GM12878 (cell line): ENCODE data around the gene SYN1. TPM values are rescaled to one million over a fixed set of nuclear protein-coding genes. Genes with fewer than 3 reads are reported as not detected.
A peak's percentile ranks its signal among the peaks of the same experiment; 100 is the strongest.

Experiments
- ATF2 ChIP-seq: IDR thresholded peaks from 2 replicates; pipeline ENCODE4 v1.6.1; 2012; ENCODE audit warnings: low read length, inconsistent platforms
- BACH1 ChIP-seq: fragments of 450-650 bp; IDR thresholded peaks from 2 replicates; pipeline ENCODE4 v1.6.1; 2017; ENCODE audit warnings: mild to moderate bottlenecking, borderline replicate concordance
- CEBPB ChIP-seq, 2 experiments: fragments of 150-350 bp in 1 of 2; IDR thresholded peaks; 2 replicates each; pipeline ENCODE4 v1.6.1; 2012 to 2014; ENCODE audit warnings: low read depth in 2 of 2, low read length in 2 of 2, borderline replicate concordance in 1 of 2, inconsistent platforms in 1 of 2
- CHD4 ChIP-seq: fragments of 200-600 bp; sonication (generic); IDR thresholded peaks from 2 replicates; pipeline ENCODE4 v1.6.1; 2016; ENCODE audit warnings: mild to moderate bottlenecking
- E2F4 ChIP-seq: IDR thresholded peaks from 2 replicates; pipeline ENCODE4 v1.6.1; 2012; ENCODE audit warnings: low read depth, low read length, improper control_type of control experiment
- EGR1 ChIP-seq, 2 experiments: IDR thresholded peaks; 1 replicate in 1 of 2; 2 replicates in 1 of 2; pipeline ENCODE4 v1.6.1; 2011 to 2012; ENCODE audit warnings: low read depth in 2 of 2, low read length in 2 of 2, borderline replicate concordance in 1 of 2, mild to moderate bottlenecking in 1 of 2, moderate library complexity in 1 of 2
- HCFC1 ChIP-seq: fragments of 150-350 bp; IDR thresholded peaks from 2 replicates; pipeline ENCODE4 v1.6.1; 2014; ENCODE audit warnings: low read length
- HDAC2 ChIP-seq: fragments of 200-600 bp; sonication (generic); IDR thresholded peaks from 2 replicates; pipeline ENCODE4 v1.6.1; 2017
- KAT2A ChIP-seq: conservative IDR thresholded peaks from 2 replicates; pipeline ENCODE4 v1.6.1; 2011; ENCODE audit warnings: low read depth, low read length; ENCODE audit not compliant: control insufficient read depth
- MYC ChIP-seq: IDR thresholded peaks from 2 replicates; pipeline ENCODE4 v1.6.1; 2011; ENCODE audit warnings: mild to moderate bottlenecking, low read length, moderate library complexity, inconsistent platforms; ENCODE audit not compliant: insufficient read depth, insufficient replicate concordance, insufficient read length, severe bottlenecking
- PKNOX1 ChIP-seq: fragments of 450-650 bp; IDR thresholded peaks from 2 replicates; pipeline ENCODE4 v1.6.1; 2016; ENCODE audit warnings: mild to moderate bottlenecking
- PRDM15 ChIP-seq: fragments of 450-650 bp; formaldehyde crosslinking; IDR thresholded peaks from 2 replicates; pipeline ENCODE4 v1.4.0; 2020; ENCODE audit warnings: mild to moderate bottlenecking, moderate library complexity
- RAD51 ChIP-seq: fragments of 450-650 bp; IDR thresholded peaks from 2 replicates; pipeline ENCODE4 v1.6.1; 2016; ENCODE audit warnings: moderate library complexity, mild to moderate bottlenecking, inconsistent platforms
- RUNX3 ChIP-seq: IDR thresholded peaks from 2 replicates; pipeline ENCODE4 v1.6.1; 2012; ENCODE audit warnings: low read length, inconsistent platforms
- SMAD1 ChIP-seq: fragments of 450-650 bp; IDR thresholded peaks from 2 replicates; pipeline ENCODE4 v1.6.1; 2018; ENCODE audit warnings: mild to moderate bottlenecking, low read depth; ENCODE audit not compliant: partially characterized antibody
- SRF ChIP-seq, 2 experiments: IDR thresholded peaks; 2 replicates each; pipeline ENCODE4 v1.6.1; 2011; ENCODE audit warnings: low read depth in 2 of 2, low read length in 2 of 2, mild to moderate bottlenecking in 1 of 2, moderate library complexity in 1 of 2
- TARDBP ChIP-seq: IDR thresholded peaks from 2 replicates; pipeline ENCODE4 v1.6.1; 2016; ENCODE audit warnings: borderline replicate concordance
- ZNF384 ChIP-seq: IDR thresholded peaks from 2 replicates; pipeline ENCODE4 v1.6.1; 2012; ENCODE audit warnings: low read depth, mild to moderate bottlenecking, low read length, improper control_type of control experiment, borderline replicate concordance
- polyA plus RNA-seq, 11 experiments: library from polyadenylated mRNA; depleted of rRNA in 4 of 11; unstranded in 6 of 11; stranded (reverse) in 5 of 11; fragments of >200 nt; fragmentation: Nextera tagmentation in 4 of 11; fragmentation: Illumina TruSeq in 1 of 11; extraction: Ambion mirVana in 4 of 11; extraction: Trizol in 1 of 11; gene quantifications; 1 replicate in 1 of 11; 2 replicates in 10 of 11; pipeline versions ENCODE4 v1.2.1 to v1.2.3, GENCODE V29; 2011 to 2016; ENCODE audit warnings: inconsistent platforms in 2 of 11, missing spikeins in 2 of 11, low read depth in 1 of 11
- total RNA-seq, 4 experiments: library from RNA; depleted of rRNA in 3 of 4; stranded (reverse); fragments of >200 nt in 3 of 4; fragmentation: Illumina TruSeq in 1 of 4; extraction: Trizol in 1 of 4; gene quantifications; 2 replicates each; pipeline versions ENCODE4 v1.2.1 to v1.2.3, GENCODE V29; 2013 to 2021
- TF ChIP-seq, protein P1 (sequence below): fragments of 150-350 bp; IDR thresholded peaks from 2 replicates; pipeline ENCODE4 v1.6.1; 2016; ENCODE audit warnings: low read depth, low read length

Gene SYN1
- total and polyA plus RNA-seq, 10 of the 15 experiments (the other 5 are each of a cell fraction or from before 2014, with no cell fraction given): 0.09 to 0.57 (median 0.16) TPM; not detected in 3

GRCh38 chrX:47658684-47659420 lies 39.2 kb upstream of the SYN1 start, which contains the start of gene UXT (continued):
- TF ChIP-seq RUNX3 (peak; percentile 53), PKNOX1 (peak; percentile 97), ATF2 (peak; percentile 55; the same call in 1 of the 2 replicates), CEBPB (IDR thresholded peaks at IDR 0.05; ENCODE audit: borderline replicate concordance in 1 of 2, low read depth in 2 of 2, low read length in 2 of 2) (no peak), PRDM15 (CRISPR knock-in tag) (no peak), EGR1 (IDR thresholded peaks at IDR 0.05; ENCODE audit: borderline replicate concordance in 1 of 2, low read depth in 2 of 2, low read length in 2 of 2) (no peak), E2F4 (0 out of 2 replicates have a peak, but pooled peaks have one; percentile 57), HDAC2 (no peak), ZNF384 (no peak), MYC (peak; percentile 24), HCFC1 (peak; percentile 49), BACH1 (no peak), SMAD1 (no peak), CHD4 (no peak), RAD51 (no peak), TARDBP (no peak), KAT2A (no peak), SRF (IDR thresholded peaks at IDR 0.05; ENCODE audit: low read depth in 2 of 2, low read length in 2 of 2) (0 out of 4 replicates have a peak, but pooled peaks of 1 of the 2 experiments have one; percentile 19)
- TF ChIP-seq, protein P1, sequence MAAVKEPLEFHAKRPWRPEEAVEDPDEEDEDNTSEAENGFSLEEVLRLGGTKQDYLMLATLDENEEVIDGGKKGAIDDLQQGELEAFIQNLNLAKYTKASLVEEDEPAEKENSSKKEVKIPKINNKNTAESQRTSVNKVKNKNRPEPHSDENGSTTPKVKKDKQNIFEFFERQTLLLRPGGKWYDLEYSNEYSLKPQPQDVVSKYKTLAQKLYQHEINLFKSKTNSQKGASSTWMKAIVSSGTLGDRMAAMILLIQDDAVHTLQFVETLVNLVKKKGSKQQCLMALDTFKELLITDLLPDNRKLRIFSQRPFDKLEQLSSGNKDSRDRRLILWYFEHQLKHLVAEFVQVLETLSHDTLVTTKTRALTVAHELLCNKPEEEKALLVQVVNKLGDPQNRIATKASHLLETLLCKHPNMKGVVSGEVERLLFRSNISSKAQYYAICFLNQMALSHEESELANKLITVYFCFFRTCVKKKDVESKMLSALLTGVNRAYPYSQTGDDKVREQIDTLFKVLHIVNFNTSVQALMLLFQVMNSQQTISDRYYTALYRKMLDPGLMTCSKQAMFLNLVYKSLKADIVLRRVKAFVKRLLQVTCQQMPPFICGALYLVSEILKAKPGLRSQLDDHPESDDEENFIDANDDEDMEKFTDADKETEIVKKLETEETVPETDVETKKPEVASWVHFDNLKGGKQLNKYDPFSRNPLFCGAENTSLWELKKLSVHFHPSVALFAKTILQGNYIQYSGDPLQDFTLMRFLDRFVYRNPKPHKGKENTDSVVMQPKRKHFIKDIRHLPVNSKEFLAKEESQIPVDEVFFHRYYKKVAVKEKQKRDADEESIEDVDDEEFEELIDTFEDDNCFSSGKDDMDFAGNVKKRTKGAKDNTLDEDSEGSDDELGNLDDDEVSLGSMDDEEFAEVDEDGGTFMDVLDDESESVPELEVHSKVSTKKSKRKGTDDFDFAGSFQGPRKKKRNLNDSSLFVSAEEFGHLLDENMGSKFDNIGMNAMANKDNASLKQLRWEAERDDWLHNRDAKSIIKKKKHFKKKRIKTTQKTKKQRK: no peak
